Bronchial epithelial cell (primary cell): Measurements from ENCODE around the gene TIPARP. TPM values are rescaled to one million over a fixed set of nuclear protein-coding genes. Genes with fewer than 3 reads are reported as not detected.

Source experiments
- DNase-seq: peaks from one replicate; pipeline ENCODE4 v3.0.0-alpha.2; 2010; ENCODE audit warnings: low read depth
- FAIRE-seq: peaks from 2 replicates; lab custom pipeline; 2011; peaks lifted over from hg19 to GRCh38; lab: Jason Lieb, UNC
- H3K27me3 ChIP-seq: 2 replicates; pipeline ENCODE4 v1.5.1; 2011; ENCODE audit warnings: low read length; ENCODE audit not compliant: control insufficient read depth, insufficient read depth
- H3K36me3 ChIP-seq: 2 replicates; pipeline ENCODE4 v1.5.1; 2011; ENCODE audit warnings: low read length; ENCODE audit not compliant: control insufficient read depth, insufficient read depth
- H3K4me3 ChIP-seq: 2 replicates; pipeline ENCODE4 v1.5.1; 2011; ENCODE audit warnings: mild to moderate bottlenecking, low read depth, low read length, control low read depth
- total RNA-seq: library from RNA; depleted of rRNA; stranded (reverse); fragments of >200 nt; gene quantifications from 2 replicates; pipeline ENCODE4 v1.2.1, GENCODE V29; 2014
- TF ChIP-seq, protein P1 (sequence below): IDR thresholded peaks from 2 replicates; pipeline ENCODE4 v1.5.1; 2011; ENCODE audit warnings: mild to moderate bottlenecking, moderate library complexity, low read length, control low read depth, inconsistent platforms; ENCODE audit not compliant: insufficient read depth, severe bottlenecking

TIPARP gene
- total RNA-seq, 1 donor from 2014 or later = 110 TPM

DNA sequence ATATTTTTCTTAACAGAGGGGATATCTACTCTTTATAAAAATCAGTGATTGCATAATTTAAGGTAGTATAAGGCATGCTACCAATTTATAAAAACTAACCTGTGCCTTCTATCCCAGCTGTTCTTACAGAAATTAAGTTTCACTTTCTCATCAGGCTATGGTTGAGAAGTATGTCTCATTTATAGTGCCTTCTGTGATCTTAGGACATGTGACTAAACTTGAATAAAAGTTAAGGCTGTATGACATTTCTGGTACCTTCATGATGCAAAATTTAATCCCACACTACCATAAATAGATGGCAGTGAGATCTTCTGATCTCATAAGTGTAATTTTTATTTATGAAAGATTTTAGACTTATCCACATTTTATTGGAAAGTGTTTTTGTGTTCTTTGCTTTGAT lies 12.6 kb downstream of the TIPARP start:
- TF ChIP-seq, protein P1, sequence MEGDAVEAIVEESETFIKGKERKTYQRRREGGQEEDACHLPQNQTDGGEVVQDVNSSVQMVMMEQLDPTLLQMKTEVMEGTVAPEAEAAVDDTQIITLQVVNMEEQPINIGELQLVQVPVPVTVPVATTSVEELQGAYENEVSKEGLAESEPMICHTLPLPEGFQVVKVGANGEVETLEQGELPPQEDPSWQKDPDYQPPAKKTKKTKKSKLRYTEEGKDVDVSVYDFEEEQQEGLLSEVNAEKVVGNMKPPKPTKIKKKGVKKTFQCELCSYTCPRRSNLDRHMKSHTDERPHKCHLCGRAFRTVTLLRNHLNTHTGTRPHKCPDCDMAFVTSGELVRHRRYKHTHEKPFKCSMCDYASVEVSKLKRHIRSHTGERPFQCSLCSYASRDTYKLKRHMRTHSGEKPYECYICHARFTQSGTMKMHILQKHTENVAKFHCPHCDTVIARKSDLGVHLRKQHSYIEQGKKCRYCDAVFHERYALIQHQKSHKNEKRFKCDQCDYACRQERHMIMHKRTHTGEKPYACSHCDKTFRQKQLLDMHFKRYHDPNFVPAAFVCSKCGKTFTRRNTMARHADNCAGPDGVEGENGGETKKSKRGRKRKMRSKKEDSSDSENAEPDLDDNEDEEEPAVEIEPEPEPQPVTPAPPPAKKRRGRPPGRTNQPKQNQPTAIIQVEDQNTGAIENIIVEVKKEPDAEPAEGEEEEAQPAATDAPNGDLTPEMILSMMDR = no peak
- H3K4me3 ChIP-seq = no peak overlapping the region
- no peak for FAIRE-seq
- peaks cover 7% of the 10 kb centered on the region for H3K36me3 ChIP-seq
- no peaks in the 10 kb centered on the region for H3K27me3 ChIP-seq
- no peak for DNase-seq

DNA sequence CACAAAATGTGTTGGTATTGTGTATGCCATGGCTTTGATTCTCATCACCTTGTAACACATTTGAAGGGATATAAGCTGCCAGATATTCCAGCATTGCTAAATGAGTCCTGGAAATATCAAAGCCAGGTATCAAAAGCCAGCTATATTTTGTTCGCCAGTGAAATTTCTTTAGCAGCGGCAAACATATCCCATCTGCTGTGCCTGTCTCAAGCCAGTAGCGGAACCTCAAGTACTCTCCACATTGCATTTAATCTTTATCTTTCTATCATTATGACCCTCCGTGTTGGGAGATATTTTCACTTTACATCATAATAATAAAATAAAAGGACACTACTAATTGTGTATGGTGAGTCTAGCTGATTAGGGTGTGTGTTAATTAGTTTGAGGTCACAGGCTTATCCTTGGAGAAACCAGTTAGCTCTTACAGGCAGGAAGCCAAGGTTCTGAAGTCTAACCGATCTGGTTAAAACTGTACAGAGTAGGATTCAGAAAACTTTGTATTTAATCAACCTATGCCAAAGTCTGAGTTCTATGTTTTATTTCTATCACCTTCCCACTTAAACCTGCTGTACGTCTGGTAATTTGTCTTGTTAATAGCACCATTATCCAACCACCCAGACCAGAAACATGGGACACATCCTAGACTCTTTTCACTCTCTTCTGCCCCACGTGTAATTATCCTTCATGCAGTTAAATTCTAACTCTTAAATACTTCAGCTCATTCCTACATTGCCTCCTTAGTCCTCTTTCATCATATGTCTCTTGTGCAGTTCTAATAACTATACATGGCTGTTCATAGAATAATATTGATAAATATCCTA lies 14.5 kb downstream of the TIPARP start:
- Histone ChIP-seq H3K4me3 (no peak overlapping the region), H3K27me3 (no peaks in the 10 kb centered on the region), H3K36me3 (peaks cover 9% of the 10 kb centered on the region)
- TF ChIP-seq, protein P1 = no peak
- FAIRE-seq (no peak), DNase-seq (no peak)

DNA sequence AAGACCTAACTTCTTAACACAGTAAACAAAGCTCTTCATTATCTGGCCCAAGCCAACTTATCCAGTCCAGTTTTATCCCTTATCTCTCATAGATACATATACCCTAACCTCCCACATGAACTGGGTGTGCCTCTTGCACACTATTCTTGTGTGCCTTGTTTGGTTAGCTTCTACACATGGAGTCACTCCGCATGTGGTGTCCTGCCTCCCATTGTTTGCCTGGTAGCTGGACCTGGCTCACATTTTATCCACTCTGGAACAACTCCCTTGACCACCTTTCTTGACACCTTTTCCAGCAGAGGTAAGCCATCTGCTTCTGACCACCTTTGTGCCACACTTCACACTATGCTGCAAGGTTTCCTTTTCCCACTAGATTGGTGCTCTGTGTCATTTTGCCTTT lies 15.2 kb downstream of the TIPARP start:
- no peak overlapping the region for H3K4me3 ChIP-seq
- TF ChIP-seq, protein P1 = no peak
- no peaks in the 10 kb centered on the region for H3K27me3 ChIP-seq
- peaks cover 10% of the 10 kb centered on the region for H3K36me3 ChIP-seq
- FAIRE-seq (no peak), DNase-seq (no peak)

- TF ChIP-seq, protein P1 = no peak
- peak; percentile 72 for DNase-seq
- FAIRE-seq = no peak
- Histone ChIP-seq H3K27me3 (no peaks in the 10 kb centered on the region), H3K4me3 (no peak overlapping the region), H3K36me3 (peaks cover 8% of the 10 kb centered on the region)
Observed at GRCh38 chr3:156691920-156692319, 17.5 kb downstream of the TIPARP start.

DNA sequence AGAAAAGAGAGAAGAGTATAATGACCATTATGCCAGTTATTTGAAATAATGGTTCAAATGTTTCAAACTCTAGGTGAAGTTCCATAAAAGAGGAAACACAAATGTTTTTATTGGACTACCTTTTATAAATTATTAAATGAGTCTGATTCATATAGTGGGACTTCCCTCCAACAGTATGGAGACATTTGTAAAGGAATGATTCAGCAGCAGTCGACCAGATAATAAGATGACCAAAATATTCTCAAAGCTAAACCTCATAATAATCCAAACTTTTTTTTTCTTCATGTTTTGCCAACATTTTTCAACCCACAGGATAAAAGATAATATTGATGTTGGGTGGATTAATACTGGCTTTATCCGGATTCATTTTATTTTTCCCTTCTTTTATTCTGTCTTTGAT lies 18.8 kb downstream of the TIPARP start:
- no peaks in the 10 kb centered on the region for H3K27me3 ChIP-seq
- DNase-seq (peak; percentile 48), FAIRE-seq (no peak)
- TF ChIP-seq, protein P1 = no peak
- no peak overlapping the region for H3K4me3 ChIP-seq
- H3K36me3 ChIP-seq = peaks cover 12% of the 10 kb centered on the region
